Measurements from ENCODE around the gene SOX14. TPM values are rescaled to one million over a fixed set of nuclear protein-coding genes. Genes with fewer than 3 reads are reported as not detected.

The SOX14 gene
- total RNA-seq, 1 experiment from 2014 or later: not detected

GRCh38 chr3:137764563-137765309, 621 bp downstream of the SOX14 start:
- no peak overlapping the region for H3K27ac ChIP-seq (ENCODE audit: low read depth, low read length)
- H3K9ac ChIP-seq (ENCODE audit: low read length): no peak overlapping the region
- no peaks in the 10 kb centered on the region for H3K79me2 ChIP-seq (ENCODE audit: insufficient read depth, low read length)
- no peaks in the 10 kb centered on the region for H4K20me1 ChIP-seq (ENCODE audit: insufficient read depth)
- H3K27me3 ChIP-seq (ENCODE audit: insufficient read depth, low read length): peaks cover 20% of the 10 kb centered on the region
- no peak overlapping the region for H2AFZ ChIP-seq (ENCODE audit: low read depth, low read length, poor library complexity, severe bottlenecking)
- RAD21 ChIA-PET (ENCODE audit: low non-redundant PET in 1 of 2, low total read pairs in 2 of 2, uncharacterized antibody in 2 of 2, unreplicated experiment in 2 of 2): no interaction called here
- H3K4me3 ChIP-seq (replicated peaks in 1 of 2; ENCODE audit: low read depth in 1 of 2, low read length in 2 of 2): no peak overlapping the region
- no TSS peak for BruUV-seq (replicated peaks)
- DNase-seq (ENCODE audit: low read depth, low spot score) (no peak), ATAC-seq (no peak)
- TF ChIP-seq SRF (IDR thresholded peaks at IDR 0.05; ENCODE audit: low read depth): no peak
- H3K4me1 ChIP-seq (ENCODE audit: control insufficient read depth in 1 of 2, insufficient read depth in 2 of 2, low read length in 2 of 2): no peaks in the 10 kb centered on the region
- POLR2A ChIA-PET: no interaction called here
- intact Hi-C loops (cut with micrococcal nuclease): no loop called here
- CTCF ChIA-PET: no interaction called here
- no peaks in the 10 kb centered on the region for H3K9me2 ChIP-seq (ENCODE audit: insufficient read depth)
- no peak overlapping the region for H3K4me2 ChIP-seq (ENCODE audit: low read length)
- no peaks in the 10 kb centered on the region for H3K9me3 ChIP-seq (ENCODE audit: control insufficient read depth in 1 of 2, insufficient read depth in 1 of 2, low read depth in 1 of 2, low read length in 2 of 2)
- no peaks in the 10 kb centered on the region for H3K36me3 ChIP-seq (ENCODE audit: control insufficient read depth in 1 of 2, insufficient read depth in 2 of 2, low read length in 2 of 2)

GRCh38 chr3:137765310-137766033, 1.4 kb downstream of the SOX14 start:
- Histone ChIP-seq H3K4me2 (ENCODE audit: low read length) (no peak overlapping the region), H3K79me2 (ENCODE audit: insufficient read depth, low read length) (no peaks in the 10 kb centered on the region), H3K4me3 (replicated peaks in 1 of 2; ENCODE audit: low read depth in 1 of 2, low read length in 2 of 2) (no peak overlapping the region), H3K9ac (ENCODE audit: low read length) (no peak overlapping the region), H3K36me3 (ENCODE audit: control insufficient read depth in 1 of 2, insufficient read depth in 2 of 2, low read length in 2 of 2) (no peaks in the 10 kb centered on the region), H3K9me2 (ENCODE audit: insufficient read depth) (no peaks in the 10 kb centered on the region), H4K20me1 (ENCODE audit: insufficient read depth) (no peaks in the 10 kb centered on the region), H3K4me1 (ENCODE audit: control insufficient read depth in 1 of 2, insufficient read depth in 2 of 2, low read length in 2 of 2) (no peaks in the 10 kb centered on the region), H2AFZ (ENCODE audit: low read depth, low read length, poor library complexity, severe bottlenecking) (no peak overlapping the region), H3K27ac (ENCODE audit: low read depth, low read length) (no peak overlapping the region), H3K27me3 (ENCODE audit: insufficient read depth, low read length) (peaks cover 20% of the 10 kb centered on the region), H3K9me3 (ENCODE audit: control insufficient read depth in 1 of 2, insufficient read depth in 1 of 2, low read depth in 1 of 2, low read length in 2 of 2) (no peaks in the 10 kb centered on the region)
- CTCF ChIA-PET: no interaction called here
- intact Hi-C loops (cut with micrococcal nuclease): no loop called here
- ATAC-seq (no peak), DNase-seq (ENCODE audit: low read depth, low spot score) (no peak)
- RAD21 ChIA-PET (ENCODE audit: low non-redundant PET in 1 of 2, low total read pairs in 2 of 2, uncharacterized antibody in 2 of 2, unreplicated experiment in 2 of 2): no interaction called here
- TF ChIP-seq EZH2phosphoT487 (IDR thresholded peaks at IDR 0.05; ENCODE audit: borderline replicate concordance): no peak
- no peak for TF ChIP-seq CTCF (IDR thresholded peaks at IDR 0.05 in 2 of 3, conservative IDR thresholded peaks at IDR 0.05 in 1 of 3; ENCODE audit: borderline replicate concordance in 1 of 3, insufficient read depth in 1 of 3, low read depth in 2 of 3, low read length in 2 of 3)
- TF ChIP-seq FOSL1 (IDR thresholded peaks at IDR 0.05; ENCODE audit: low read depth): no peak
- TF ChIP-seq EGR1 (IDR thresholded peaks at IDR 0.05; ENCODE audit: low read depth): no peak
- no peak for TF ChIP-seq RAD21 (IDR thresholded peaks at IDR 0.05; ENCODE audit: low read depth)
- TF ChIP-seq EZH2 (IDR thresholded peaks at IDR 0.05): no peak
- no peak for TF ChIP-seq POLR2AphosphoS5 (IDR thresholded peaks at IDR 0.05; ENCODE audit: low read depth, low read length)
- no peak for TF ChIP-seq MAX (IDR thresholded peaks at IDR 0.05)
- no peak for TF ChIP-seq ZBTB33 (IDR thresholded peaks at IDR 0.05; ENCODE audit: extremely low read depth, insufficient replicate concordance, low read length)
- TF ChIP-seq POLR2A (IDR thresholded peaks at IDR 0.05; ENCODE audit: borderline replicate concordance, extremely low read depth, insufficient read depth, insufficient read length): no peak
- BruUV-seq (replicated peaks): no TSS peak
- POLR2A ChIA-PET: no interaction called here

All from HCT116 (cell line).